ENCODE data around the gene HOXA7. TPM values are rescaled to one million over a fixed set of nuclear protein-coding genes. Genes with fewer than 3 reads are reported as not detected.

Gene HOXA7
- total and polyA plus RNA-seq, 7 donors, result 4.7 to 23.9 (median 9.1) TPM

DNA sequence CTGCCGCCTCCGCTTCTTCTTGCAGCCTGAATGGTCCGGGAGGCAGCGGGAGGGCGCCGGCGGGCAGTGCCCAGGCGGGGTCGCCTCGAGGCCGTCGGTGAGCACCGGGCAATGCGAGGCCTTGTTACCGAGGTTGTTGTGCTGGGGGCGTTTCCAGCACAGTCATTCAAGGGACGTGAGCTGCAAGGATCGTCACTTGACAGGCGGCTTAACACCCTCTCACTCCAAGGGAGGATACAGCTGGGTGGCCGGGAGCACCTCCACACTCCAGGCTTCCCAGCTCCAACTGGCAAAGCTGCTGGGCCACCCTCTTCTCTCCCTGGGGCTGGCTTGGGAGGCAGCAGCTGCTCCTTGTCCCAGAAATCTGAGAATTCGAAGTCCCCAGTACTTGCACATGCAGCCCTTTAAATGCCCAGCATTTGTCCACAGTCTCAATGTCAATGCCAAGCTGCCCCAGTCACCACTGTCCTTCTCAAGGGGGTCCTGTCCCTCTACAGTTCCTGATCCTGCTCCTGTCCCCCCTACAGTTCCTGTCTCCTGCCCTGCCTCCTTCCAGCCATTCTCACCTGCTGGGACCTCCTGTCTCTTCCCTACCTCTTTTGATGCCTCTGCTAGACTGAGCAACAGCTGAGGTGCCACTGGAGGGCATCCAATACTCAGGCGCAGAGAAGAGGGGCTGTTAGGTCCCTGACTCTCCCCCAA lies 33.0 kb upstream of the HOXA7 start:
- Histone ChIP-seq H3K27me3 (peaks cover 0 to 25% (median 0%) of the 10 kb centered on the region in 3 donors), H3K4me3 (peak overlapping the region; percentile 71 to 76 (median 72)), H3K9me3 (no peaks in the 10 kb centered on the region), H3K4me1 (peaks cover 0 to 87% (median 46%) of the 10 kb centered on the region in 4 donors), H3K36me3 (no peaks in the 10 kb centered on the region), H3K27ac (peak overlapping the region in 3 of 4 donors; percentile 97 to 98 (median 98))
- intact Hi-C loops (cut with DNase I), result no loop called here
- TF ChIP-seq POLR2A (IDR thresholded peaks at IDR 0.05) (peak in 1 of 2 donors; percentile 62), EP300 (IDR thresholded peaks at IDR 0.05) (no peak), POLR2AphosphoS5 (IDR thresholded peaks at IDR 0.05) (peak; percentile 53 to 63 (median 56))
- TF ChIP-seq, protein P1, sequence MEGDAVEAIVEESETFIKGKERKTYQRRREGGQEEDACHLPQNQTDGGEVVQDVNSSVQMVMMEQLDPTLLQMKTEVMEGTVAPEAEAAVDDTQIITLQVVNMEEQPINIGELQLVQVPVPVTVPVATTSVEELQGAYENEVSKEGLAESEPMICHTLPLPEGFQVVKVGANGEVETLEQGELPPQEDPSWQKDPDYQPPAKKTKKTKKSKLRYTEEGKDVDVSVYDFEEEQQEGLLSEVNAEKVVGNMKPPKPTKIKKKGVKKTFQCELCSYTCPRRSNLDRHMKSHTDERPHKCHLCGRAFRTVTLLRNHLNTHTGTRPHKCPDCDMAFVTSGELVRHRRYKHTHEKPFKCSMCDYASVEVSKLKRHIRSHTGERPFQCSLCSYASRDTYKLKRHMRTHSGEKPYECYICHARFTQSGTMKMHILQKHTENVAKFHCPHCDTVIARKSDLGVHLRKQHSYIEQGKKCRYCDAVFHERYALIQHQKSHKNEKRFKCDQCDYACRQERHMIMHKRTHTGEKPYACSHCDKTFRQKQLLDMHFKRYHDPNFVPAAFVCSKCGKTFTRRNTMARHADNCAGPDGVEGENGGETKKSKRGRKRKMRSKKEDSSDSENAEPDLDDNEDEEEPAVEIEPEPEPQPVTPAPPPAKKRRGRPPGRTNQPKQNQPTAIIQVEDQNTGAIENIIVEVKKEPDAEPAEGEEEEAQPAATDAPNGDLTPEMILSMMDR (IDR thresholded peaks at IDR 0.05), result no peak
- peak; percentile 87 for DNase-seq
- 5 to 18% methylated on average over 22 of the region's 22 CpGs for WGBS, 2 donors

DNA sequence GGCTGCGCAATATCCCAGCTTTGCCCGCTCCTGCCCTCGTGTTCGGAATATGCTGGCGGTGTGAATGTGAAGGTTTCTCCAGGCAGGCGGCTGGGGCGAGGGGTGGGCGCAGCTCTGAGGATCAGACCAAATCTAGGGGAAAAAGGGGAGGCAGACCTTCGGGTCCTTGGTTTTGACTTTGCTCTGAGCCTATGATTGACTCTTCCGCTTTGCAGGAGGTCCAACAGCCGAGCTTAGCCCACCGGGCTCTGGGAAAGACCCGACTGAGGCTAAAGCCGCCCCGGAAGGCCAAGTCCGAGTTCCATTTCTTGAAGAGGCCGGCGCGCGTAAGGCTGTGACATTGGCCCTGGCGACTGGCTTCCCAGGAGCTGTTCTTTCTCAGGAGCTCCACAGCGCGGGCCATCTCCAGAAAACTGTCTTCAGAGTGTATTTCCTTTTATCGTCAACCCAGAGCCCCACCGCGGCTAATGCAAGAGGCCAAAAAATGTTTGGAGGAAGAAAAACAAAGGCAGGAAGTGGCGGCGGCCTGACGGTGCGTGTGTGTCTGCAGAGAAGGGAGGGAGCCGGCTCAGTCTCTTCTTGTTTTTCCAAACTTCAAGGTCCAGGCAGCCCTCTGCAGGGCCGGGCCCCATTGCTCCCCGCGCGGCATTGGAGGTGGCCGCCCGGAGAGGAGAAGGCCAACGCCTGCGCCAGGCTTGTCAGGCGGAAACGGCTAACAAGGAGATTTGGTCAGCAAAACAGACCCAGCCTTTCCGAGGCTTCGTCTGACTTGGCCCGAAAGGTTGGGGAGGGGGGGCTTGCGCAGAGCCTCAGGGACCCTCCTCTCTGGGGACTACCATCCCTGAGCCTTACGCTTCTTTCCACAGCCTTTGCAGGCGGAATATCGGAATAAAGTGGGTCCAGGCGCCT lies 32.2 kb upstream of the HOXA7 start:
- Histone ChIP-seq H3K9me3 (no peaks in the 10 kb centered on the region), H3K27ac (peak overlapping the region in 3 of 4 donors; percentile 97 to 98 (median 98)), H3K27me3 (peaks cover 0 to 24% (median 0%) of the 10 kb centered on the region in 3 donors), H3K4me1 (peaks cover 3 to 80% (median 45%) of the 10 kb centered on the region in 4 donors), H3K4me3 (peak overlapping the region; percentile 71 to 76 (median 72)), H3K36me3 (no peaks in the 10 kb centered on the region)
- peak in 3 of 4 donors; percentile 26 to 60 (median 38) for TF ChIP-seq POLR2AphosphoS5 (IDR thresholded peaks at IDR 0.05)
- TF ChIP-seq POLR2A (IDR thresholded peaks at IDR 0.05), result no peak
- peak; percentile 88 for DNase-seq
- WGBS, 2 donors, result 2 to 6% methylated on average over 49 of the region's 49 CpGs
- intact Hi-C loops (cut with DNase I), result no loop called here

DNA sequence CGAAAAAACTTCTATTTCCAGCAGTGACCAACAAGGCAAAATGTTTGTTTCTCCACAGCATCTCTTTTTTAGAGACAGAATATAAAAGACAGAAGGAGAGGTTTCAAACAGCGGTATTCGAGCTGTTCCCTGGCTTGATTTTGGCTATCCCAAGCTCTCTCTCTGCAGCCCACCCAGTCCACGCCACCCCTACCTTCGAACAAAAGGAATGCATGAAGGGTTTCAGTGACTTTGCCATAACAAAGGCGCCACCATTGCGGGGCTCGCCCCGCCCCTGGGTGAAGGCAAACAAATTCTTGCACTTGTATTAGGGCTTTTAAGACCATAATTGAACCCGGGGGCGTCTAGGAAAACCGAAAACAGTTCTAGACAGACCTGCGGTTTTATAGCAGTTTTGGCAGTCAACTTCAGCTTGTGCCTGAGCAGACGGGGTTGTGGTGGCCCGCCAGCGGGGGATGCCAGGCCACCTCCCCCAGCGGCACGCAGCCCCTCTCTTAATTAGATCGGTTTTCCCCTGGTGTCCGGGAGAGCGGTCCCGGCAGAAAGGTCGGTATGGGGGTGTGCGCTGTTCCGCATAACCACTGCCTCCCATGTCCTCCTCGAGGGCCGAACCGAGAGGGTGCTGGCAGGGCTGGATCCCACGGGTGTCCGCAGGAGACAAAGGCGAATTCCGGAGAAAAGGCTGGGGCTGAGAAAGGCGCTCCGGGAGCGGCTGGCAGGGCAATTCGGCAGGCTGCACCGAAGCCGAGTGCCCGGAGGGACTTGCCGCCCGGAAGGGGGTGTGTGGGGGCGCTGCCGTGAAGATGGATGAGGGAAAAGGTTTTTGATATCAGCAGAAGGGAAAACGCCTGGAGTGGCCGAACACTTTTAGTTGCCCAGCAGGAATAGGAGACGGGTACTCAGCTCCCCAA lies 31.3 kb upstream of the HOXA7 start:
- H3K27ac ChIP-seq, result peak overlapping the region in 3 of 4 donors; percentile 97 to 98 (median 98)
- no peaks in the 10 kb centered on the region for H3K9me3 ChIP-seq
- intact Hi-C loops (cut with DNase I), result no loop called here
- peak; percentile 67 for DNase-seq
- 1 to 8% methylated on average over 46 of the region's 46 CpGs for WGBS, 2 donors
- H3K4me1 ChIP-seq, result peaks cover 3 to 80% (median 47%) of the 10 kb centered on the region in 4 donors
- no peaks in the 10 kb centered on the region for H3K36me3 ChIP-seq
- TF ChIP-seq POLR2A (IDR thresholded peaks at IDR 0.05) (no peak), POLR2AphosphoS5 (IDR thresholded peaks at IDR 0.05) (no peak), EP300 (IDR thresholded peaks at IDR 0.05) (no peak)
- TF ChIP-seq, protein P1 (IDR thresholded peaks at IDR 0.05), result no peak
- H3K27me3 ChIP-seq, result peaks cover 0 to 20% (median 0%) of the 10 kb centered on the region in 3 donors
- H3K4me3 ChIP-seq, result peak overlapping the region; percentile 71 to 76 (median 72)

DNA sequence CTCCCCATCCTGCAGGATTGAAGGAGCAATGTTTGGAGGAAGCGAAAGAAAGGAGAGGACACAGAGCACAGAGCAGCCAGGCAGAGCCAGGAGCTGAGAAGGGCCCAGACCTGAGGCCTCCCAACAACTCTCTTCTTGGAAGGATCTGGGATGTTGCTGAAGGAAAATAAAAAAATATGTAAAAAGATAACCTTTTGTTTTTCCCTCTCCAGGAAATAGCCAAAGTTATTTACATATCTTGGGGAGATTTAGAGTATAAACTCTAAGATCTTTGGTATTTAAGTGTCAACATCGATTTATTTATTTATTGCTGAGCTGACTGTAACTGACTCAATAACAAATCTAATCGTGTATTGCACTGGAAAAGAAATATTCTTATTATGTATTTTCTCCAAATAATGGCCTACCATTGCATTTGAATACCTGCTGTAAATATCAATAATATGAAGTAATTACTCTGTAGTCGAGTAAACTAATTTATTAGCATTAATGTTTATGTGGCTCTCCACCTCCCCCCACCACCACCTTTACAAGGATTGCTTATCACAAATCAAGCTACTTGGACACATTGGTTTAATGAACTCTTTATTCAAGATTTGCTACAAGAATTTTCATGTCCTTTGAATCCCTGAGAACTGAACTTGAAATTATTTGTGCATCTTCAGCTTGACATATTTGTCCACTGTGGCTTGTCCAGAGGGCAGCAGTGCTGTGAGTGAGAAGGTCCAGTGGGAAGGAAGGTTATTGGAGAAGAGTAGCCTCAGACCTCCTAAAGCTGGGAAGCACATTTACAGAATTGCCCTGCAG lies 30.4 kb upstream of the HOXA7 start:
- Histone ChIP-seq H3K4me3 (peak overlapping the region; percentile 71 to 76 (median 72)), H3K4me1 (peaks cover 3 to 82% (median 55%) of the 10 kb centered on the region in 4 donors), H3K27me3 (peaks cover 0 to 17% (median 0%) of the 10 kb centered on the region in 3 donors), H3K36me3 (no peaks in the 10 kb centered on the region), H3K9me3 (no peaks in the 10 kb centered on the region), H3K27ac (peak overlapping the region in 3 of 4 donors; percentile 97 to 98 (median 98))
- DNase-seq, result peak; percentile 62
- intact Hi-C loops (cut with DNase I), result no loop called here
- TF ChIP-seq EP300 (IDR thresholded peaks at IDR 0.05) (no peak), POLR2A (IDR thresholded peaks at IDR 0.05) (no peak), POLR2AphosphoS5 (IDR thresholded peaks at IDR 0.05) (peak in 1 of 4 donors; percentile 21)
- TF ChIP-seq, protein P1 (IDR thresholded peaks at IDR 0.05), result no peak
- WGBS, 2 donors, result 8 to 17% methylated on average over 4 of the region's 4 CpGs
